Transverse colon (tissue), 4 donors: ENCODE data around the gene SFN. TPM values are rescaled to one million over a fixed set of nuclear protein-coding genes. Genes with fewer than 3 reads are reported as not detected.
"Not testable (repeated sequence)": the region's sequence is repeated elsewhere in the genome, so short reads cannot be mapped to it uniquely, and the experiment has no call there.

ENCODE experiments used
- DNase-seq: peaks from one replicate; pipeline ENCODE4 v3.0.0-alpha.2; 2019
- H3K27ac ChIP-seq, 4 donors: fragments of 200-600 bp; sonication (generic); 2 replicates each; pipeline ENCODE4 v1.5.1; 2016 to 2018; ENCODE audit warnings: inconsistent platforms in 4 of 4
- H3K27me3 ChIP-seq: fragments of 200-600 bp; sonication (generic); 2 replicates; pipeline ENCODE4 v1.5.1; 2017; ENCODE audit warnings: inconsistent platforms
- H3K36me3 ChIP-seq, 4 donors: fragments of 200-600 bp; sonication (generic); 2 replicates each; pipeline ENCODE4 v1.5.1; 2017 to 2019; ENCODE audit warnings: inconsistent platforms in 4 of 4
- H3K4me1 ChIP-seq, 4 donors: fragments of 200-600 bp; sonication (generic); 2 replicates each; pipeline ENCODE4 v1.5.1; 2017 to 2020; ENCODE audit warnings: inconsistent platforms in 4 of 4
- H3K4me3 ChIP-seq, 4 donors: fragments of 200-600 bp; sonication (generic); 1 replicate in 1 of 4; 2 replicates in 3 of 4; pipeline versions ENCODE4 v1.5.1 to v1.6.1; 2017 to 2019; ENCODE audit warnings: inconsistent platforms in 4 of 4
- H3K9me3 ChIP-seq, 2 donors: fragments of 200-600 bp; sonication (generic); 2 replicates each; pipeline ENCODE4 v1.5.1; 2017 to 2019; ENCODE audit warnings: inconsistent platforms in 2 of 2
- EP300 ChIP-seq: sonication (generic); formaldehyde crosslinking; IDR thresholded peaks from one replicate; pipeline ENCODE4 v1.6.1; 2017; ENCODE audit warnings: antibody characterized with exemption, low read depth
- POLR2A ChIP-seq: fragments of 450-650 bp; IDR thresholded peaks from one replicate; pipeline ENCODE4 v1.6.1; 2016; ENCODE audit warnings: antibody characterized with exemption, mild to moderate bottlenecking, moderate library complexity
- POLR2AphosphoS5 ChIP-seq, 3 donors: sonication (generic); formaldehyde crosslinking; IDR thresholded peaks; one replicate each; pipeline ENCODE4 v1.6.1; 2016; ENCODE audit warnings: antibody characterized with exemption in 3 of 3
- WGBS, 2 donors: methylation state at CpG; one replicate each; pipeline ENCODE4 v1.1.5; 2018; ENCODE audit warnings: low coverage in 1 of 2; 5-methylcytosine and 5-hydroxymethylcytosine counted together
- in situ Hi-C, 4 donors: fragments of 200-750 bp; cut with MboI; loops; one replicate each; pipeline versions ENCODE4 v1.15.0 to v1.15.1; 2017; ENCODE audit warnings: low sequenced_read_pairs in 3 of 4, low pct_ligation_motif_present in 1 of 4, low pct_unique_long_range_greater_than_20kb in 1 of 4
- intact Hi-C: fragments of 100-400 bp; cut with DNase I; formaldehyde crosslinking; loops from one replicate; pipeline ENCODE4 v1.15.1; 2023; ENCODE audit warnings: low total_unique reads
- total RNA-seq, 4 donors: library from RNA; depleted of rRNA; stranded (reverse); fragments of >200 nt; gene quantifications; one replicate each; pipeline ENCODE4 v1.1.0, GENCODE V29; 2016
- TF ChIP-seq, protein P1 (sequence below), 5 experiments: fragments of 200-600 bp in 3 of 5; fragments of 450-650 bp in 2 of 5; sonication (generic) in 3 of 5; IDR thresholded peaks; 1 replicate in 2 of 5; 2 replicates in 3 of 5; pipeline ENCODE4 v1.5.1; 2016 to 2017; ENCODE audit warnings: antibody characterized with exemption in 5 of 5, inconsistent platforms in 3 of 5, mild to moderate bottlenecking in 2 of 5, moderate library complexity in 1 of 5

The SFN gene
- total RNA-seq, 4 donors from 2014 or later: 50.2 to 197 (median 163) TPM

DNA sequence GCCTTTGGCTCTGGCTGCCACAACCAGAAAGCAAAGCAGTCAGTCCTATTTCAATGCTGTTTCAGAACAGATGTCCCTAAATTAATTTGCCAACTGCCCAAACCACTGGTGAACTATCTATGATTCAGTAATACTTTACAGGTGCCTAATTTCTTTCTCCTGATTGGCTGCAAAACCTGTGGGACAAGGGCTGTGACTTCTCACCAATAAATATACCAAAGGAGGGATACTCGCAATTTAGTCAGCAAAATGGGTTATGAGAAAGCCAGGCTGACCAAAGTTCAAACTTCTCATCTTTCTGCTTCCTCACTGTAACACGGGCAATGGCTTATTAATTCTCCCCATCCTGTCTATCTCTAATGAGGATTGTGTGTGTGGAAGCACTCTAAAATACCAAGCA, 14.4 kb downstream of the SFN start:
- Histone ChIP-seq H3K9me3 (no peaks in the 10 kb centered on the region), H3K27me3 (no peaks in the 10 kb centered on the region), H3K4me1 (peaks cover 0 to 20% (median 6%) of the 10 kb centered on the region in 4 donors), H3K36me3 (peaks cover 0 to 13% (median 2%) of the 10 kb centered on the region in 4 donors), H3K4me3 (no peak overlapping the region), H3K27ac (peak overlapping the region in 2 of 4 donors; percentile 43 to 65)
- in situ Hi-C loops: loop anchor here in 1 of 4 donors (25.0 kb wide), 1 partner anchor 290 kb away; no protein-coding TSS in a partner anchor
- DNase-seq: no peak
- TF ChIP-seq POLR2AphosphoS5 (IDR thresholded peaks at IDR 0.05) (no peak), EP300 (no peak), POLR2A (no peak)
- TF ChIP-seq, protein P1, sequence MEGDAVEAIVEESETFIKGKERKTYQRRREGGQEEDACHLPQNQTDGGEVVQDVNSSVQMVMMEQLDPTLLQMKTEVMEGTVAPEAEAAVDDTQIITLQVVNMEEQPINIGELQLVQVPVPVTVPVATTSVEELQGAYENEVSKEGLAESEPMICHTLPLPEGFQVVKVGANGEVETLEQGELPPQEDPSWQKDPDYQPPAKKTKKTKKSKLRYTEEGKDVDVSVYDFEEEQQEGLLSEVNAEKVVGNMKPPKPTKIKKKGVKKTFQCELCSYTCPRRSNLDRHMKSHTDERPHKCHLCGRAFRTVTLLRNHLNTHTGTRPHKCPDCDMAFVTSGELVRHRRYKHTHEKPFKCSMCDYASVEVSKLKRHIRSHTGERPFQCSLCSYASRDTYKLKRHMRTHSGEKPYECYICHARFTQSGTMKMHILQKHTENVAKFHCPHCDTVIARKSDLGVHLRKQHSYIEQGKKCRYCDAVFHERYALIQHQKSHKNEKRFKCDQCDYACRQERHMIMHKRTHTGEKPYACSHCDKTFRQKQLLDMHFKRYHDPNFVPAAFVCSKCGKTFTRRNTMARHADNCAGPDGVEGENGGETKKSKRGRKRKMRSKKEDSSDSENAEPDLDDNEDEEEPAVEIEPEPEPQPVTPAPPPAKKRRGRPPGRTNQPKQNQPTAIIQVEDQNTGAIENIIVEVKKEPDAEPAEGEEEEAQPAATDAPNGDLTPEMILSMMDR (IDR thresholded peaks at IDR 0.05): no peak
- 55 to 61% methylated on average over 2 of the region's 2 CpGs for WGBS, 2 donors
- intact Hi-C loops: loop anchor here (10.0 kb wide), 1 partner anchor 273 kb away; no protein-coding TSS in a partner anchor

DNA sequence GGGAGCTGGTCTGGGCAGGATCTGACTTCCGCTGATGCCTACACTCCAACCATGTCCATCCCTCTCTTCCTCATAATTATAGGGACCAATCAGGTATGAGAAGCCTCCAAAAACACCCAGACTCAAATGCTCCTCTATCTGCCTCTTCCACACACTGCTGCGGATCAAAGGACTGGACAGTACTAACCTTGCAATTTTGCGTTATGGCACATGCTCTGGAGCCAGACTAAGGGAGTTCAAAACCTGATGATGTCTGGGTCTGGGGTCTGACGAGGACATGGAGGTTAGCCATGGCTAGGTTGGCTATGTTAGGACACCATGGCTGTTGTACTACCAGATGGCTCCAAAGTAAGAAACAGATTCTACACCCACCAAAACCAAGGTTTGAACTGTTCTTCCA, 16.8 kb downstream of the SFN start:
- Histone ChIP-seq H3K9me3 (no peaks in the 10 kb centered on the region), H3K4me3 (no peak overlapping the region), H3K27ac (peak overlapping the region; percentile 63 to 74 (median 65)), H3K36me3 (peaks cover 0 to 38% (median 17%) of the 10 kb centered on the region in 4 donors), H3K4me1 (peaks cover 0 to 20% (median 6%) of the 10 kb centered on the region in 4 donors), H3K27me3 (no peaks in the 10 kb centered on the region)
- in situ Hi-C loops (loop anchor here in 1 of 4 donors (25.0 kb wide), 1 partner anchor 292 kb away; no protein-coding TSS in a partner anchor), intact Hi-C loops (loop anchor here (10.0 kb wide), 1 partner anchor 275 kb away; no protein-coding TSS in a partner anchor)
- WGBS, 2 donors: 93% methylated on average over 4 of the region's 4 CpGs; no CpG with 5 or more reads in 1 of the 2 donors
- no peak for DNase-seq
- TF ChIP-seq, protein P1 (IDR thresholded peaks at IDR 0.05): no peak
- TF ChIP-seq POLR2A (no peak), EP300 (no peak), POLR2AphosphoS5 (IDR thresholded peaks at IDR 0.05) (no peak)

DNA sequence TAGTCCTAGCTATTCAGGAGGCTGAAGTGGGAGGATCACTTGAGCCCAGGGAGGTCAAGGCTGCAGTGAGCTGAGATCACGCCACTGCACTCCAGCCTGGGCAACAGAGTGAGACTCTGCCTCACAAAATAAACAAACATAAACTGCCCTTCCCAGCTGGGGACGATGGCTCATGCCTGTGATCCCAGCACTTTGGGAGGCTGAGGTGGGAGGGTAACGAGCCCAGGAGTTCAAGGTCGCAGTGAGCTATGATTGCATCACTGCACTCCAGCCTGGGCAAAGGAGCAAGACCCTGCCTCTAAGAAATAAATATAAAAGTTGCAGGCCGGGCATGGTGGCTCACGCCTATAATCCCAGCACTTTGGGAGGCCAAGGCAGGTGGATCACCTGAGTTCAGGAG, 18.7 kb downstream of the SFN start:
- Histone ChIP-seq H3K4me1 (peaks cover 0 to 20% (median 6%) of the 10 kb centered on the region in 4 donors), H3K36me3 (peaks cover 0 to 54% (median 24%) of the 10 kb centered on the region in 4 donors)
- H3K9me3 ChIP-seq, intact Hi-C loops, H3K27ac ChIP-seq, H3K27me3 ChIP-seq, H3K4me3 ChIP-seq: not testable (repeated sequence)
- DNase-seq: peak; percentile 48
- in situ Hi-C loops: loop anchor here in 1 of 4 donors (25.0 kb wide), 1 partner anchor 294 kb away; no protein-coding TSS in a partner anchor
- peak in 1 of 3 donors; percentile 25 for TF ChIP-seq POLR2AphosphoS5 (IDR thresholded peaks at IDR 0.05)
- WGBS, 2 donors: 76 to 80% methylated on average over 1 to 6 of the region's 6 CpGs

DNA sequence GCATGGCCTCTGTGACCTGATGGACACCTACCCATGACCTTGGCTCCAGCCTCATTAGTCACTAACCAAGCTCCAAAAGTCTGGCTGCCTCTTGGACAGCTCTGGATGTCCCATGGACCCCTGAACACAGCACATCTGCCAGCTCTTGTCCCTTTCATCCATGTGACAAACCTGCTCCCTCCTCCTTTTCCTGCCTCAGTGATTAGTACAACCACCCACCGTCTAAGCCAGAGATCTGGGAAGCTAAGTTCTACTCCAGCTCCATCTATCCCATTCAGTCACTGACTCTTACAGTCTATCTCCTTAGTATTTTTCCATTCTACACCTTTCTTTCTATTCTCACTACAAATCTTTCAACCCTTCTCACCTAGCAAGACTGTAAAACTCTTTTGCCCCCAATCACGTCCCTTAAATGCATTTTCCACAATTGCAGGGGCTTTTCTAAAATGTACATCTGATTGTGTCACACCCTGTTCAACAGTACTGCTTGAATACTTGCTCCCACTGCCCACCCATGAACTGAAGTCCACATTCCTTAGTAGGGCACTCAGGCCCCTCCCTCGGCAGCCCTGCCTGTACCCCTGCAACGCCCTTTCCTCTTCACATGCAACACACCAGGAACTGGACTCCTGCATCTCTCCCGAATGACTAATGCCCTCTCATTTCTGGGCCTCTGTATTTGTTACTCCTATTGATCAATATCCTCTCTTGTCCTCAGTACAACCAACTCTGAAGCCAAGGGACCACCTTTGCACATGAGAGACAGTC, 19.9 kb downstream of the SFN start:
- Histone ChIP-seq H3K9me3 (no peaks in the 10 kb centered on the region), H3K27ac (no peak overlapping the region), H3K4me3 (no peak overlapping the region), H3K36me3 (peaks cover 0 to 56% (median 24%) of the 10 kb centered on the region in 4 donors), H3K27me3 (no peaks in the 10 kb centered on the region), H3K4me1 (peaks cover 0 to 15% (median 3%) of the 10 kb centered on the region in 4 donors)
- intact Hi-C loops (no loop called here), in situ Hi-C loops (loop anchor here in 1 of 4 donors (25.0 kb wide), 1 partner anchor 296 kb away; no protein-coding TSS in a partner anchor)
- no peak for TF ChIP-seq EP300
- TF ChIP-seq POLR2AphosphoS5 (IDR thresholded peaks at IDR 0.05): no peak
- TF ChIP-seq POLR2A: no peak
- TF ChIP-seq, protein P1 (IDR thresholded peaks at IDR 0.05): no peak
- WGBS, 2 donors: 88 to 91% methylated on average over 5 of the region's 5 CpGs
- no peak for DNase-seq
